Measurements from ENCODE around the gene NUP133.

DNA sequence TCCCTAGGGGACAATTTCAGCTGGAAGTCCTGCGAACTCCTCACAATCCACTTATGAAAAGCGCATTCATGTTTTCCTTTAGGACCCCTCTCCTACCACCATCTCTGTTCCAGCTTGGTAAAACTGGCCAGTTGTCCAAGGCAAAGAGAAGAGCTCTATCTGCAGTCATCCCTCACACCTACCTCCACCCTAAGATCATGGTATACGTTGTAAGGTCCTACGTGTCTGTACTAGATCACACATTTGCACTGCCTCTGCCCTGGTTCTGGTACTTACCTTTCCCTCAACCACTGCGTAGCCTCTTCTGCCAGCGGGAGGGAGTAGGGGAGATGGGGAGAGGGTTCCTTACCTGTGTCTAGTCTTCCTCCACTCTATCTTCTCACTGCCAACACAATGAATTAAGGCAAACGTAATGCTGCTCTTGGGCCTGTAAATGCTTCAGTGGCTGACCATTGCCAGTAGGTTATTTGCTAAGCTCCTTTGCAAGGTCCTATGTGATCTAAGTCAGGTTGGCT lies 739 bp upstream of the NUP133 start:
- TF ChIP-seq, protein P1, sequence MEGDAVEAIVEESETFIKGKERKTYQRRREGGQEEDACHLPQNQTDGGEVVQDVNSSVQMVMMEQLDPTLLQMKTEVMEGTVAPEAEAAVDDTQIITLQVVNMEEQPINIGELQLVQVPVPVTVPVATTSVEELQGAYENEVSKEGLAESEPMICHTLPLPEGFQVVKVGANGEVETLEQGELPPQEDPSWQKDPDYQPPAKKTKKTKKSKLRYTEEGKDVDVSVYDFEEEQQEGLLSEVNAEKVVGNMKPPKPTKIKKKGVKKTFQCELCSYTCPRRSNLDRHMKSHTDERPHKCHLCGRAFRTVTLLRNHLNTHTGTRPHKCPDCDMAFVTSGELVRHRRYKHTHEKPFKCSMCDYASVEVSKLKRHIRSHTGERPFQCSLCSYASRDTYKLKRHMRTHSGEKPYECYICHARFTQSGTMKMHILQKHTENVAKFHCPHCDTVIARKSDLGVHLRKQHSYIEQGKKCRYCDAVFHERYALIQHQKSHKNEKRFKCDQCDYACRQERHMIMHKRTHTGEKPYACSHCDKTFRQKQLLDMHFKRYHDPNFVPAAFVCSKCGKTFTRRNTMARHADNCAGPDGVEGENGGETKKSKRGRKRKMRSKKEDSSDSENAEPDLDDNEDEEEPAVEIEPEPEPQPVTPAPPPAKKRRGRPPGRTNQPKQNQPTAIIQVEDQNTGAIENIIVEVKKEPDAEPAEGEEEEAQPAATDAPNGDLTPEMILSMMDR (IDR thresholded peaks at IDR 0.05) = no peak
- TF ChIP-seq POLR2A (IDR thresholded peaks at IDR 0.05) = no peak

All from thyroid gland (tissue), 4 donors.